WI38 (cell line): Measurements from ENCODE around the gene PROX2.

Experiments
- H3K4me3 ChIP-seq: 2 replicates; pipeline ENCODE4 v1.5.1; 2011; ENCODE audit warnings: low read depth, mild to moderate bottlenecking, control low read depth, low read length
- TF ChIP-seq, protein P1 (sequence below): IDR thresholded peaks from 2 replicates; pipeline ENCODE4 v1.5.1; 2012; ENCODE audit warnings: low read depth, mild to moderate bottlenecking, control low read depth, low read length

The PROX2 gene

DNA sequence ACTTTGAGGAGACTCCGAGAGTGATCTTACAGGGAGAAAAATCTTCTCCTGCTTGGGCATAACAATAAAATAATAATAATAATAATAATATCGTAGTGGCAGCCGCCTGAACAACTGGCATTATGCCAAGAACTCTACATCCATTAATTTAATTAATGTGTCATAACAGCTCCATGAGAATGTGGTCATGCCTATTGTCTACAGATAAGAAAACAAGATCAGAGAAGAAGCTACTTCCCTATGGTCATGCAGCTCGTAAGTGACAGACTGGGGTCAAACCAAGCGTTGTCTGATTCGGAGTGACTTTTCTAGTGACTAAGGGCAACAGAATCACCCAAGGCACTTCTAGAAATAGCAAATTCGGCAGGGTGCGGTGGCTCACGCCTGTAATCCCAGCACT is 11.7 kb downstream of the PROX2 start:
- TF ChIP-seq, protein P1, sequence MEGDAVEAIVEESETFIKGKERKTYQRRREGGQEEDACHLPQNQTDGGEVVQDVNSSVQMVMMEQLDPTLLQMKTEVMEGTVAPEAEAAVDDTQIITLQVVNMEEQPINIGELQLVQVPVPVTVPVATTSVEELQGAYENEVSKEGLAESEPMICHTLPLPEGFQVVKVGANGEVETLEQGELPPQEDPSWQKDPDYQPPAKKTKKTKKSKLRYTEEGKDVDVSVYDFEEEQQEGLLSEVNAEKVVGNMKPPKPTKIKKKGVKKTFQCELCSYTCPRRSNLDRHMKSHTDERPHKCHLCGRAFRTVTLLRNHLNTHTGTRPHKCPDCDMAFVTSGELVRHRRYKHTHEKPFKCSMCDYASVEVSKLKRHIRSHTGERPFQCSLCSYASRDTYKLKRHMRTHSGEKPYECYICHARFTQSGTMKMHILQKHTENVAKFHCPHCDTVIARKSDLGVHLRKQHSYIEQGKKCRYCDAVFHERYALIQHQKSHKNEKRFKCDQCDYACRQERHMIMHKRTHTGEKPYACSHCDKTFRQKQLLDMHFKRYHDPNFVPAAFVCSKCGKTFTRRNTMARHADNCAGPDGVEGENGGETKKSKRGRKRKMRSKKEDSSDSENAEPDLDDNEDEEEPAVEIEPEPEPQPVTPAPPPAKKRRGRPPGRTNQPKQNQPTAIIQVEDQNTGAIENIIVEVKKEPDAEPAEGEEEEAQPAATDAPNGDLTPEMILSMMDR: no peak
- H3K4me3 ChIP-seq: no peak overlapping the region

DNA sequence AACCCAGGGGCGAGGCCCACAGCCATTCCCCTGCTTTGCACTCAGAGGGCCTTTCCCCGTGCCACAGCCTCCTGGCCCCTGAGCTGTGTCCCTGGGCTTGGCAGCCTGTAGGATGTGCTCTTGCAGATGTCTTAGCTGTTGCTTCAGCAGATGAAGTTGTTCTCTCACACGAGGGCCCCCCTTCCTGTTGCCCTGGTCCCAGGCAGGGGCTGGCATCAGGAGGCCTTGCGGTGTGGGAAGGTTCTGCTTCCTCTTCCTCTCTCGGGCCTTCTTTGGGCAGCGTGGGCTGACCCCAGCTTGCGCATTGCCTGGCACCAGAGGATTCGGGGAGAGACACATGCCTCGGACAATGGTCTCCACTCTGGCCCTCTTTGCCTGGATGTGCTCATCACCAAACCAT is 12.7 kb downstream of the PROX2 start:
- TF ChIP-seq, protein P1: no peak
- no peak overlapping the region for H3K4me3 ChIP-seq

DNA sequence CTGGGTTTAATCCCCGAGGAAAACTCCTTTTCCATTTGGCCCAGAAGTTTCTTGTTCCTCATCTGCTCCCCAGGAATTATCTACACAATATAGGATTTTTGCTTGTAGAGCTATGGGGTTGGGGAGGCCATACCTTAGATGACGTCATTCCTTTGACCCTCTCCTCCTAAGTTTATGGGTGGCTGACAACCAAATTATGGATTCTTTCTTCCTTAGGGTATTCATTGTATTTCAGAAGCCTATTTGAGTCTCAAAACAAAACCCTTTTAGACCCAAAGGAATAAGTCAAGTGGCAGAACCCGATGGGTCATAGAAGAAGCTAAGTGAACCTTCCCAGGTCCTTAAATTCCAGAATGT is 14.2 kb downstream of the PROX2 start:
- TF ChIP-seq, protein P1: no peak
- H3K4me3 ChIP-seq: no peak overlapping the region

DNA sequence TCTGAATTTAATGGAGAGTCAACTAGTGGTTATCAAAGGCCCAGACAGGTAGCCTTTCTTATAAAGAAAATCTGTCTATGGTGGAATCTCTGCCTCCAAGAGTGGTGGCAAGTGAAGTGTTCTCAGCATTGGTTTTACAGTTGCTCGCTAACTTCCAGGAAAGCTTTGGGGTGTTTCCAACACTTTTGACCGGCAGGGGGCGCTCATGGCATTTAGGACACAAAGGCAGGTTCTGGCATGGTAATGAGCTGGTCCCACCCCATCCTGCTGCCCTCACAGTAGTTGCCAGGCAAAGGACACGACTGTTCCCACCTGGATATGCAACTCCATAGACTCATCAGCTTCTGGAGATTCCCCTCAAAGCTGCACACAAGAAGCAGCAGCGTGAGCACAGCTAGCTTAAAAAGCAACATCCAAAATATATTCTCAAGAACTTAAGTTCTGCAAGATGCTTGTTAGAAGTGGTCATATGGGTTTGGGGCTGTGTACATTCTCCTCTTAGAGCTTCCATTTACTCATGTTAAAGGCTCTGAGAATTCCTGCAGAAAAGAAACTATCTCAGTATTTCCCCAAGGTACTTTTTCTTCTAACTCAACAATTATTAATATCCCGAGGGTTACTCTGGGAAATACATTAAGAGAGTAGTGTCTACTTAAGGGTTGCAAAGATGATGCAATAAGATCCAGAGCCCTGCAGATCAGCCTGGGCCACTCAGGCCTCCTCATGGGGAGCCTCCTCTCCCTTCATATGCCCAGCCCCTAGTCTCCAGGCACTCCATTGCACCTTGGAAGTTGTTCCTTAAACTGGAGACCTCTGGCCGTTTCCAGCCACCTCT is 14.8 kb downstream of the PROX2 start:
- TF ChIP-seq, protein P1: peak; percentile 71

DNA sequence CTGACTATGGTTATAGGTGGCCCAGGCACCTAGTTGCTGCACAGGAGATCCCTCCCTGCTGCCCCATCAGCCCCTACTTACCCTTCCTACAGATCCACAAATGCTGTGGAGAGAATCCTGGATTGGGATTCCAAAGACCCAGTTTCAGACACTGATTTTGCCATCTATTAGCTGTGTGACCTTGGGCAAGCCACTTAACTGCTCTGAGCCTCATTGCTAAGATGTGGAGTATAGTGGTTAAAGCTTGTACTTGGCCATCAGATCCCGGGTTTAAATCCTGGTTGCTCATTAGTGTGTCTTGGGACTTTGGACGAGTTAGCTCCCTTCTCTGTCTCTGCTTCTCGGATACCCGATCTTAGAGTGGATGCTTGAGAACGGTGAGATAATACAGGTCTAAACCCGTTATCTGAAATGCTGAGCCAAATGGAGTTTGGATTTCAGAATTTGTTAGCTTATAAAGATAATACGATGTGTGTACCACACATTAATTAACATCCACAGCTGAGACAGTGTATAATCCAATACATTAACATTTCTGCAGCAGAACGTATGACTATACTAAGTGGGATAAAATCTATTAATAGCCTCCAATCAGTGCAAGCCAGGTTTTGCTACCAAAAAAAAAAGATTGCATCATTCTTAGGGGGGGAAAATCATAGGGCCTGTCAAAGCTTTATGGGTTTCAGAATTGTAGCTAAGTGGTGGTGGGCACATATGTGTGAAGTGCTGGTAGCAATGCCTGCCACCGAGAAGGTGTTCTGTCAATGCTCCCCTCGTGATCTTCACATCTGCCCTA is 16.0 kb downstream of the PROX2 start:
- TF ChIP-seq, protein P1: no peak
- no peak overlapping the region for H3K4me3 ChIP-seq

More for the DNA sequence above, 14.8 kb downstream of the PROX2 start:
- H3K4me3 ChIP-seq: no peak overlapping the region

DNA sequence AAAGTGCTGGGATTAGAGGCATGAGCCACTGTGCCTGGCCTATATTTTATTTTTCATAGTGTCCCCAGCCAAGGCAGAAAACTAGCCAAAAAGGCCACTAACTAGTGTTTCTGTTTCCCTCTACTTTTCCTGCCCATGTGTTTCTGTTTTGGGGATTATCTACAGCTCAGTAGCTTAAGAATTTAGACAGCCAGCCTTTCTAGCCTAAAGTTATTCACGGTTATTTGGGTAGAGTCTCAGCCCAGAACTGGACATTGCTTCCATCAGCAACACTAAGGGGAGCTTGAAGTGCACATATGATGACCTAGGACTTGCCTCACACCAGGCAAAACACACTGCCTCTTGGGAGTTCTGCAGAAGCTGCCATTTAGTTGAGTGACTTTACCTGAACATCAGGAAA is 17.9 kb downstream of the PROX2 start:
- no peak overlapping the region for H3K4me3 ChIP-seq
- TF ChIP-seq, protein P1: no peak

DNA sequence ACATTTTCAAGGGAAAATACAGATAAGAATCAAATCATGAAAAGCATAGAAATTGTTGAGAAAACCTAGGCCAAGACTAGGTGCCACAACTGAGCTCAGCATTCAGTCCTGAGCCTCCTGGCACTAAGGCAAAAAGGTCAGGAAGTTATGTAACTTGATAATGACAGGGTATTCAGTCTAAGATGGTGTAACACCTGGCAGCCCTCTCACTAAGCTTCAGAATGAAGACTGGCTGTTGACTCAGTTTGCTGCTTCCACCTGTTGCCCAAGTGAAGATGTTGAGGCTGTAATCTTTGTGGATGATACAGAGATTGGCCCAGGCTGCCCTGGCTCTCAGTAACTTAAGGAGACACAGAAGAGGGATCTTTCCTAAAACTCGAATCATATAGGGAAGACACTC is 19.6 kb downstream of the PROX2 start:
- TF ChIP-seq, protein P1: no peak
- no peak overlapping the region for H3K4me3 ChIP-seq
